Activated T-helper 2 cell treated with anti-CD3 and anti-CD28 coated beads, Interferon-gamma antibody, Interleukin-2, Interleukin-4, amounts not matched to agents 10 μg/mL and 5 μg/mL and 100 μg/mL, durations not matched to agents 14 hours and 24 hours and 36 hours (primary cell): ENCODE results near the gene PPP2R5D. TPM values are rescaled to one million over a fixed set of nuclear protein-coding genes. Genes with fewer than 3 reads are reported as not detected.

ENCODE experiments used
- DNase-seq: peaks from one replicate; pipeline ENCODE4 v3.0.0; 2021; ENCODE audit warnings: low spot score
- H3K27ac Mint-ChIP-seq: one replicate; pipeline ENCODE4 v1.8.0; 2021; ENCODE audit warnings: mixed read lengths
- H3K27me3 Mint-ChIP-seq: one replicate; pipeline ENCODE4 v1.8.0; 2021; ENCODE audit warnings: low read depth, mixed read lengths
- H3K36me3 Mint-ChIP-seq: one replicate; pipeline ENCODE4 v1.8.0; 2021; ENCODE audit warnings: low read depth, mixed read lengths
- H3K4me1 Mint-ChIP-seq: one replicate; pipeline ENCODE4 v1.8.0; 2021; ENCODE audit warnings: low read depth, mixed read lengths
- H3K4me3 Mint-ChIP-seq: one replicate; pipeline ENCODE4 v1.8.0; 2021; ENCODE audit warnings: low read depth, mild to moderate bottlenecking, moderate library complexity, mixed read lengths
- H3K9me3 Mint-ChIP-seq: one replicate; pipeline ENCODE4 v1.8.0; 2021; ENCODE audit warnings: mixed read lengths
- intact Hi-C: fragments of 100-400 bp; cut with micrococcal nuclease; formaldehyde crosslinking; loops from one replicate; pipeline ENCODE4 v1.15.1; 2023
- total RNA-seq: library from RNA; stranded (reverse); gene quantifications from 2 replicates; pipeline ENCODE4 v1.2.3, GENCODE V29; 2022

The PPP2R5D gene
- total RNA-seq, 1 donor from 2014 or later: 63.2 TPM

DNA sequence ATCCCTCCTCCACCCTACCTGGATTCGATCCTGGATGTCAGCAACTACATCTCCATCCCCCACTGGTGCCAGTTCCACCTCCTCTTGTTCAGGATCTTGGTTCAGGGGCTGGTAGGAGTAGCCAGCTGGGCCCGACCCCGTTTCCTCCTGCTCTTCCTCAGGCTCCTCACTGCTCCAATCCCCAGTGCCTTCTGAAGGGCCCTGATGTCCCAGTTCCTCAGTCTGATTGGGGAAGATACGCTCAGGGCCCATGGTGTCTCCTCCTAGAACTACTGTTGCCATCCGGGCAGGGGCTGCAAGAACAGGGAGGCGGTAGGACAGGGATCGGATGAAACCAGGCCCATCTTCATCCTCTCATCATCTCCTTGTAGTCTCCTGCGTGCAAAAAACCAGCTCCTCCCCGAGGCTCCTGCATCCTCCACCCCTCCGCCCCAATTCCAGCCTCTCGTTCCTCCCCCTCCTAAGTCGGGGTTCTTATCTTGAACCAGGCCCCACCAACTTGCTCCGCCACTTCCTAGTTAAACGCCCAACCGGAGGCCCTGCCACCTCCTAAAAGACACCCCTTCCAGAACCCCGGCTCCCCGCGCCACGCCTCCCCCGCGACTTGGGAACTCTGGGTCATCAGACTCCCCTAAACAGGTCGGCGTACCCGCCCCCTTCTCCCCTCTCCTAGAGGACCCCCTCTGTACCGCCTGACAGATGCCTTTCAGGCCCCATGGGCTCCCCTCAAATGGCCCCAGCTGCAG, 28.9 kb downstream of the PPP2R5D start:
- H3K36me3 Mint-ChIP-seq: peaks cover 67% of the 10 kb centered on the region
- H3K27ac Mint-ChIP-seq: peak overlapping the region; percentile 74
- H3K9me3 Mint-ChIP-seq: no peaks in the 10 kb centered on the region
- H3K4me3 Mint-ChIP-seq: peak overlapping the region; percentile 96
- H3K27me3 Mint-ChIP-seq: no peaks in the 10 kb centered on the region
- no peak for DNase-seq
- intact Hi-C loops: loop anchor here (1.0 to 2.0 kb wide), 2 partner anchors 34 to 158 kb away; partner anchors contain the start of genes PEX6 and SRF
- H3K4me1 Mint-ChIP-seq: peaks cover 35% of the 10 kb centered on the region

DNA sequence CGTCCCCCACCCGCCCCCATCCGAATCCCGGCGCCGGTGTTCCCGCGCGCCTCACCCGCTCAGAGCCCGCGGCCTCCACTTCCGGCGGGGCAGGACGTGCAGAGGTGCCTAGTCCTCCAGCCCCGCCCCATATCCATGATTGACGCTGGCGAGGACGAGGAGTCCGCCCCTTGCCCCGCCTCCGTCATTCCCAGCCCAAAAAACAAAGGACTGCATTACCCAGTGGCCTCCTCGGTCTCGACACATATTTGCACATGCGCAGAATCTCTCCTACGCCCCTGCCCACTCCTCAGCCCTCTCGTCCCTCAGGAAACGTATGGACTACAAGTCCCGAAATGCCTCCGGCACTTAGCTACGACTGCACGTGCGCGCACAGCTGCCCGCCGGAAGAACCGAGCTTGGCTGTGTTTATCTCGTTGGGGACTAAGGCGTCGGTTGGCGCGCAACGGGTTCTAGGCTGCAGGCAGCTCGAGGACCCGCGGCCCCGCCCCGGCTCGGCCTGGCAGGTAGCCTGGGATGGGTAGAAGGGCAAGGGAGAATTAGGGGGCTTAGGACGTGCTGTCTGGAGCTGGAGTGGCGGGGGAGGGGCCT, 29.6 kb downstream of the PPP2R5D start, which contains the start of the genes KLHDC3 and MEA1:
KLHDC3 (plus strand) TSS at position 407 of the 591 bp plus-strand sequence. CDS start 2,944 bp downstream, outside the sequence.
MEA1 (minus strand) TSS at position 104 of the 591 bp plus-strand sequence. CDS start 133 bp downstream, outside the sequence.
- Mint-ChIP-seq H3K4me3 (peak within 1 kb of the TSS; percentile 96), H3K27me3 (no peaks in the 10 kb centered on the region), H3K36me3 (peaks cover 67% of the 10 kb centered on the region), H3K27ac (peak within 1 kb of the TSS; percentile 74), H3K4me1 (peaks cover 35% of the 10 kb centered on the region), H3K9me3 (no peaks in the 10 kb centered on the region)
- intact Hi-C loops: loop anchor here (1.0 to 2.0 kb wide), 6 partner anchors 35 to 268 kb away; partner anchors contain the start of genes CNPY3, KLC4, MRPL2 and PEX6
- DNase-seq: peak; percentile 99

DNA sequence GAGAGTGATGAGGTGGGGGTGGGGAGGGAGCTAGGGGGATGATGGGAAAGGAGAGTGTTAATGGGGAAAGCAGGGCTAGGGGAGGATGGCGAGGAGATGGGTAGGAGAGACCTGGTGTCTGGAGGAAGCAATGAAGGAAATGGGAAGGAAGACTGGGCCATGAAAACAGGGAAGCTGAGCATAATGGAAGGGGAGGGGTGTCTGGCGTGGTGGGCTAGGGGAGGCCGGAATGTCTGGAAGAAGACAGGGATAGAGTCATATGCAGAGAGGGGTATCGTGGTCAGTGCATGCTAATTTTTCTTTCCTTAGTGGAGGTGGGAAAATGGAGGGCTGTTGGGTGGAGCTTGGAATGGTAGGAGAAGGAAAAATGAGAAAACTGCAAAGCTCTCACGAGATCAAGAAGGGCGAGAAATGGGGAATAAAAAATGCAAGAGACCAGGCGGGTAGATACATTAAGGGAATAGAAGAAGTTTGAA, 30.1 kb downstream of the PPP2R5D start:
- H3K36me3 Mint-ChIP-seq: peaks cover 68% of the 10 kb centered on the region
- peaks cover 36% of the 10 kb centered on the region for H3K4me1 Mint-ChIP-seq

DNA sequence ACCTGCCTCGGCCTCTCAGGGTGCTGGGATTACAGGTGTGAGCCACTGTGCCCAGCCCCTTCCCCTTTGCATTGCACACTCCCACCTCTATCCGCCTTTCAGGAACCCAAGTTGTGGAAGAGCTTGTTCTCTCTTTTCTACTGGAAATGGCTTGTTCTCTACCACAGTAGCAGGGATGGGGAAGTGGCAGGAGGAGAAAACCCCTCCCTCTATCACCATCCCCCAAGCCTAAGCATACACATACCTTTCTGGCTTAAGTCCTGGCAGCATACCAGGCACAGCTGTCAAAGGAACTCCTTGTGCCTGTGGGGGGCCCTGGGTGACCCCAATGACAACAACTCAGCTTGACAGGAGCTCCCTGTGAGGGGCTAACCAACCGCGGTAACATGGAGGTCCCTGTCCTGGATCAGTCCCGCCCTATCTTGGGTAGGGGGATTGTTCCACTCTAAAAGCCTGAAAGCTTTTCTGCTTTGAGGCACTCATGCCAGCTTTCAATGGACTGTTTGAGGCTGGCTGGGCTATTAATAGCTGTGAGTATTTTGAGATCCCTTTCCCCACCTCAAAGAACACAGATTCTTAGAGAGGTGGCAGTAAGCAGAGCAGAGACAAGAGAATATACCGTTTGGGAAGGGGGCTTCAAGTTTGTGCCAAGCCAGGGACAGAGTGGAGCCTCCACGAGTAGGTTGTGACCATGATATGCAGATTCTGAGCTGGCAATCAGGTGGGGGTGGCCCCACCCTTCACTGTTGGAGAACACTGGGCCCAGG, 32.0 kb downstream of the PPP2R5D start:
- Mint-ChIP-seq H3K27ac (no peak overlapping the region), H3K9me3 (no peaks in the 10 kb centered on the region), H3K36me3 (peaks cover 64% of the 10 kb centered on the region), H3K4me3 (peak overlapping the region; percentile 23), H3K27me3 (no peaks in the 10 kb centered on the region), H3K4me1 (peaks cover 44% of the 10 kb centered on the region)
- no peak for DNase-seq
- intact Hi-C loops: no loop called here

More for the DNA sequence above, 30.1 kb downstream of the PPP2R5D start:
- peak overlapping the region; percentile 74 for H3K27ac Mint-ChIP-seq
- no peaks in the 10 kb centered on the region for H3K9me3 Mint-ChIP-seq
- peak overlapping the region; percentile 96 for H3K4me3 Mint-ChIP-seq
- intact Hi-C loops: loop anchor here (1.0 to 2.0 kb wide), 4 partner anchors 45 to 268 kb away; partner anchors contain the start of genes CNPY3, KLC4, MRPL2 and TBCC
- DNase-seq: no peak
- H3K27me3 Mint-ChIP-seq: no peaks in the 10 kb centered on the region

DNA sequence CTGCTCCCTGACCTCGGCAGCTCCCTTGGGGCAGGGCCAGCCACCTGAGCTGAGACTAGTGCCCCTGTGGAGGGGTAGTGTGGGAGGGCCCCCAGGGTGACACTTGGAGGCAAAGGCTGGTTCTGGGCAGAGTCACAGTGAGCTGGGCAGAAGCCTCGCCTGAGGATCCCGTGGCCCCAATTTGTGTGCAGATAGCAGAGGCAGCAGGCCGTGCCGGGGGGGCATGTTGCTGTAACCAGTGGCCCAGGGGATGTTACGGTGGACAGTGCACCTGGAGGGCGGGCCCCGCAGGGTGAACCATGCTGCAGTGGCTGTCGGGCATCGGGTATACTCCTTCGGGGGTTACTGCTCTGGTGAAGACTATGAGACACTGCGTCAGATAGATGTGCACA, 32.6 kb downstream of the PPP2R5D start:
- H3K27me3 Mint-ChIP-seq: no peaks in the 10 kb centered on the region
- H3K4me3 Mint-ChIP-seq: no peak overlapping the region
- H3K27ac Mint-ChIP-seq: no peak overlapping the region
- no peak for DNase-seq
- peaks cover 63% of the 10 kb centered on the region for H3K36me3 Mint-ChIP-seq
- H3K9me3 Mint-ChIP-seq: no peaks in the 10 kb centered on the region
- intact Hi-C loops: no loop called here
- peaks cover 41% of the 10 kb centered on the region for H3K4me1 Mint-ChIP-seq

DNA sequence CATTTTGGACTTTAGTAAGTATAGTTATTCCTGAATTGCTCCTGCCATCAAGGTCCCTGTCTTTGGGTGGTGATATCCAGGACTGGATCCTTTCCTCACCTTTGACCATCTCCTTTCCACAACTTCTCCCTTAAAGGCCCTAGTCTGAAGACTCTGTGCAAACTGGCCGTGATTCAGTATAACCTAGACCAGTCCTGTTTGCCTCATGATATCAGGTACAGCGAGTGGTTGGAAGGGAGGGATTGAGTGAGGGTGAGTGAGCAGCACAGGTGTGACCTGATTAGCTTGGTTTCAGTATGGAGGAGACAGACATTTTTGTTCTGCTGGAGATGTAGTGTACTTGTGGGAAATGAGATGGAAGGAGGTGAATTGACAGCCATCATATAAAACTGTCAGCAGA, 34.8 kb downstream of the PPP2R5D start:
- peaks cover 25% of the 10 kb centered on the region for H3K4me1 Mint-ChIP-seq
- H3K4me3 Mint-ChIP-seq: peak overlapping the region; percentile 58
- no peak for DNase-seq
- H3K36me3 Mint-ChIP-seq: peaks cover 43% of the 10 kb centered on the region
- no peaks in the 10 kb centered on the region for H3K27me3 Mint-ChIP-seq
- H3K27ac Mint-ChIP-seq: peak overlapping the region; percentile 15
- intact Hi-C loops: no loop called here
- no peaks in the 10 kb centered on the region for H3K9me3 Mint-ChIP-seq

DNA sequence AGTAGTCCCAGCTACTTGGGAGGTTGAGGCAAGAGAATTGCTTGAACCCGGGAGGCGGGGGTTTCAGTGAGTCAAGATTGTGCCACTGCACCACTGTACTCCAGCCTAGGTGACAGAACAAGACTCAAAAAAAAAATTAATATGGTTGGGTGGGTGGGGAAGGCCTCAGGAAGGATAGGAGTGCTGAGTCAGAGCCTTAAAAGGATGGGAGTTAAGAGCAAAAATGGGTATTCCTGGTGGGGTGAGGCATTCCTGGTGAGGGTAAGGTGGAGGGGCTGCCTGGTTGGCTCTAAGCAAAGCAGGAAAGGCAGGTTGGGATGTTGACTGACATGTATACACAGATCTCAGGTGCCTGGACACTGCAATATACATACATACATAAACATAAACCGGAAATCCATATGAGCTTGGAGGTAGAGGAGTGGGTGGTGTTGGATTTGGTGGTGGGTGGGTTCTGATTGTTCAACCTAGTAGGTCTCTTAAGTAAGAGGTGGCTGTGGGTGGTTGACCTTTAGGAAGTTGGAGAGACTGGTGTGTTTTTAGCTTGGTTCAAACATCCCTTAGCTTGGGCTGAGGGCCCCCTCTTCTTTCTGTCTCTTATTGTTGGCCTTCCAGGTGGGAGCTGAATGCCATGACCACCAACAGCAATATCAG, 35.8 kb downstream of the PPP2R5D start:
- Mint-ChIP-seq H3K4me3 (peak overlapping the region; percentile 62), H3K27me3 (no peaks in the 10 kb centered on the region), H3K9me3 (no peaks in the 10 kb centered on the region), H3K4me1 (peaks cover 23% of the 10 kb centered on the region), H3K27ac (peak overlapping the region; percentile 54), H3K36me3 (peaks cover 52% of the 10 kb centered on the region)
- intact Hi-C loops: loop anchor here (5.0 kb wide), 1 partner anchor 118 kb away; no protein-coding TSS in a partner anchor
- DNase-seq: no peak

DNA sequence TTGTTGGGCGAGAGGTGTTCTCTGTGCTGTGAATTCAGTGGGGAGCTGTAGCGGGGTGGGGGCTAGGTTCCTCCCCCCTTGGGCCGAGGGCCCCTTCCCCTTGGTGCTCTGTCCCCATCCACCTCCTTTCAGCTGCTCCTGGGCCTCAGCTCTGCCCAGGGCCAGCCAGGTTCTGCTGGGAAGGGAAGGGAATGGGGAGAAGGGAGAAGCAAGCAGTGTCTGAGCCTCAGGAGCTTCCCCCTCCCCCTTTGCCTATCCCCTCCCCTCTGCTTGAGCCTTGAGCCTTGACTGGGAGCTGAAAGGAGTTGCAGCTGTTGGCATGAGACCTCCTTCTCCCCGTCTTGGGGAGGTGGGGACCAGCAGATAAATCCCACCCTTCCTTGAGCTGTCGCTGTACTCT, 36.5 kb downstream of the PPP2R5D start:
- Mint-ChIP-seq H3K4me3 (peak overlapping the region; percentile 78), H3K27me3 (no peaks in the 10 kb centered on the region), H3K4me1 (peaks cover 22% of the 10 kb centered on the region), H3K27ac (peak overlapping the region; percentile 58), H3K36me3 (peaks cover 54% of the 10 kb centered on the region), H3K9me3 (no peaks in the 10 kb centered on the region)
- intact Hi-C loops: loop anchor here (5.0 kb wide), 1 partner anchor 119 kb away; no protein-coding TSS in a partner anchor
- DNase-seq: no peak

DNA sequence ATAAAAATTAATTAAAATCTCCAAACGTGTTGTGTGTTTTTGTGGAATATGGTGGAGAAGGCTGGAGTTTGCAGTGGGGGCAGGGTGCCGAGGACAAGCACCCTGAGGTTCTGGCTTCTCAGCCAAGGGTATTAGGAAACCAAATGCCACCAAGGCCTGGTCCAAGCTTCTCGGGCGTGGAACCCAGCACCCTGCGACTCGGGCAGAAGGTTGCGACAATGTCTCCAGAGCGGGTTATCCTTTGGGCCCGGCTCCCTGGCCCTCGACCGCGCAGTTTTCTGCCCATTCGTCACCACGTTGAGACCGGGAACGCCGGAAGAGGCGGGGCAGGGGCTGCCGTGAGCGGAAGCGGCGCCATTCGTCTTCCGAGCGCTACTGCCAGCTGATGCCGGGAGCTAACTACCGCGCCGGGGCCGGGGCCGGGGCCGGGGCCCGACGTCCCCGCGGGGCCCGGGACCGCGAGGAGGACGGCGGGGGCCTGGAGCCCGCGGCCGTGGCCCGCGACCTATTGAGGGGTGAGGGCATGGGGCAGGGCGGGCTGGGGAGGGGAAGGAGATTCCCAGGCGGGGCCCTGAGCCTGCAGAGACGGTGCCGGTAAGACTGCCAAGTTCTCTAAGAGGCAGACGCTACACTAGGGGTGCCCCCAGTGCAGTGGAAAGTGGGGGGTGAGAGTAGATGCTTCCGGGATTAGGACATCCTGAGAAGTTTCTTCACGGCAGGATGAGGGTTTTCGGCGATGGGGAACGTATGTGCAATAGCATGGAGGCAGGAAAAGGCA, 37.1 kb downstream of the PPP2R5D start, which contains the start of gene RRP36:
RRP36 (plus strand) TSS at position 354 of the 778 bp plus-strand sequence; CDS start at position 386, 32 bp downstream.
- peaks cover 53% of the 10 kb centered on the region for H3K36me3 Mint-ChIP-seq
- peak within 1 kb of the TSS; percentile 88 for H3K27ac Mint-ChIP-seq
- DNase-seq: peak; percentile 58
- H3K27me3 Mint-ChIP-seq: no peaks in the 10 kb centered on the region
- intact Hi-C loops: loop anchor here (5.0 kb wide), 1 partner anchor 119 kb away; no protein-coding TSS in a partner anchor
- peaks cover 20% of the 10 kb centered on the region for H3K4me1 Mint-ChIP-seq
- no peaks in the 10 kb centered on the region for H3K9me3 Mint-ChIP-seq
- H3K4me3 Mint-ChIP-seq: peak within 1 kb of the TSS; percentile 97

DNA sequence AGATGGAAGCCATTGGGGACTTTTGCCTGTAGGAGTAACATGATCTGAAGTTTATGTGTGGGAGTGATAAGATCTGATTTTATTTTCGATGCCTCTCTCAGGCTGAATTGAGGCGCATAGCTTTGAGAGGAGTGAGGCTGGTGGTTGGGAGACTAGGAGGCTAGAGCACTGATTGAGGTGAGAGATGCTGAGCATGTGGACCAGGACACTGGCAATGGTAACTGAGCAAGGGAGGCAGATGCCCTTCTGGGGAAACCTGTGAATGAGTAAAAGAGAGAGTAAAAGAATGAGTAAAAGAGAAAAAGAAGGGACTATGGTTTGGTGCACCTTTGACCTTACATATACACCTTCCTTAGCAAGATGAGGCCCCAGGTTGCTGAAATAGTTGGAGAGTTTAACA, 40.1 kb downstream of the PPP2R5D start:
- intact Hi-C loops: loop anchor here (5.0 kb wide), 1 partner anchor 122 kb away; no protein-coding TSS in a partner anchor
- peaks cover 57% of the 10 kb centered on the region for H3K36me3 Mint-ChIP-seq
- no peaks in the 10 kb centered on the region for H3K9me3 Mint-ChIP-seq
- peak overlapping the region; percentile 10 for H3K27ac Mint-ChIP-seq
- H3K27me3 Mint-ChIP-seq: no peaks in the 10 kb centered on the region
- H3K4me3 Mint-ChIP-seq: peak overlapping the region; percentile 7
- no peak for DNase-seq
- H3K4me1 Mint-ChIP-seq: peaks cover 18% of the 10 kb centered on the region

DNA sequence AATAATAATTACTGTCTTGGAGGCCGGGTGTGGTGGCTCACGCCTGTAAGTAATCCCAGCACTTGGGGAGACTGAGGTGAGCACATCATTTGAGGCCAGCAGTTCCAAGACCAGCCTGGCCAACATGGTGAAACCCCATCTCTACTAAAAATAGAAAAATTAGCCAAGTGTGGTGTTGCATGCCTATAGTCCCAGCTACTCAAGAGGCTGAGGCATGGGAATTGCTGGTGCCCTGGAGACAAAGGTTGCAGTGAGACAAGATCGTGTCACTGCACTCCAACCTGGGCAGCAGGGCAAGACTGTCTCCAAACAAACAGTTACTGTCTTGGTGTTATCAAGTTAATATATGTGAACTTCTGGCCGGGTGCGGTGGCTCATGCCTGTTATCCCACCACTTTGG, 42.0 kb downstream of the PPP2R5D start:
- Mint-ChIP-seq H3K27ac (no peak overlapping the region), H3K4me1 (peaks cover 10% of the 10 kb centered on the region), H3K4me3 (no peak overlapping the region), H3K27me3 (no peaks in the 10 kb centered on the region), H3K36me3 (peaks cover 58% of the 10 kb centered on the region), H3K9me3 (no peaks in the 10 kb centered on the region)
- no peak for DNase-seq
- intact Hi-C loops: no loop called here
